Left lobe of liver (tissue), 2 donors: ENCODE data around the gene AGMO. TPM values are rescaled to one million over a fixed set of nuclear protein-coding genes. Genes with fewer than 3 reads are reported as not detected.

Source experiments
- ATAC-seq: fragments of 200-7000 bp; cut with Tn5 transposase; one replicate; pipeline ENCODE4 v1.9.1; 2020; ENCODE audit warnings: mild to moderate bottlenecking, moderate library complexity
- DNase-seq: peaks from one replicate; pipeline ENCODE4 v3.0.0-alpha.2; 2020; ENCODE audit warnings: low spot score
- total RNA-seq: library from RNA; stranded (reverse); gene quantifications from one replicate; pipeline ENCODE4 v1.2.1, GENCODE V29; 2021
- donor health status: DM: no; HTN: no; CAD: no; lungs with moderate emphysema.
- donor health status: DM: no; HTN: yes; CAD: no.

AGMO gene
- total RNA-seq, 1 donor from 2014 or later: 33.0 TPM

- no peak for ATAC-seq
- DNase-seq: no peak
Measured at GRCh38 chr7:15504351-15504750, 57.5 kb downstream of the AGMO start.

GRCh38 chr7:15503603-15504290 lies 58.1 kb downstream of the AGMO start:
- DNase-seq (no peak), ATAC-seq (no peak)

- no peak for ATAC-seq
- no peak for DNase-seq
Measured at GRCh38 chr7:15498465-15498864, 63.4 kb downstream of the AGMO start.

GRCh38 chr7:15495170-15495569 lies 66.6 kb downstream of the AGMO start:
- ATAC-seq (no peak), DNase-seq (no peak)

- ATAC-seq (no peak), DNase-seq (no peak)
Measured at GRCh38 chr7:15494711-15495110, 67.1 kb downstream of the AGMO start.

GRCh38 chr7:15491361-15491760 lies 70.5 kb downstream of the AGMO start:
- DNase-seq: no peak
- no peak for ATAC-seq

- no peak for DNase-seq
Measured at GRCh38 chr7:15490291-15490690, 71.5 kb downstream of the AGMO start.

GRCh38 chr7:15489861-15490260 lies 72.0 kb downstream of the AGMO start:
- no peak for ATAC-seq
- no peak for DNase-seq

More at GRCh38 chr7:15490291-15490690, 71.5 kb downstream of the AGMO start:
- no peak for ATAC-seq

- peak; percentile 31 for ATAC-seq
- DNase-seq: no peak
Measured at GRCh38 chr7:15489383-15489782, 72.4 kb downstream of the AGMO start.

GRCh38 chr7:15488401-15488800 lies 73.4 kb downstream of the AGMO start:
- DNase-seq: no peak
- ATAC-seq: no peak

- DNase-seq (no peak), ATAC-seq (no peak)
Measured at GRCh38 chr7:15487896-15488295, 73.9 kb downstream of the AGMO start.

- ATAC-seq (no peak), DNase-seq (no peak)
Measured at GRCh38 chr7:15485998-15486397, 75.8 kb downstream of the AGMO start.

GRCh38 chr7:15485431-15485830 lies 76.4 kb downstream of the AGMO start:
- DNase-seq (no peak), ATAC-seq (no peak)

- ATAC-seq: peak; percentile 24
Measured at GRCh38 chr7:15481132-15481531, 80.7 kb downstream of the AGMO start.

GRCh38 chr7:15478401-15478800 lies 83.4 kb downstream of the AGMO start:
- ATAC-seq (no peak), DNase-seq (no peak)

More at GRCh38 chr7:15481132-15481531, 80.7 kb downstream of the AGMO start:
- DNase-seq: no peak

- DNase-seq: no peak
- peak; percentile 89 for ATAC-seq
Measured at GRCh38 chr7:15476531-15476918, 85.3 kb downstream of the AGMO start.

GRCh38 chr7:15475808-15476530 lies 85.8 kb downstream of the AGMO start:
- no peak for DNase-seq
- ATAC-seq: peak; percentile 56

- no peak for DNase-seq
- ATAC-seq: no peak
Measured at GRCh38 chr7:15471669-15471950, 90.2 kb downstream of the AGMO start.

- ATAC-seq (no peak), DNase-seq (no peak)
Measured at GRCh38 chr7:15470825-15471668, 90.8 kb downstream of the AGMO start.

- DNase-seq (no peak), ATAC-seq (peak; percentile 41)
Measured at GRCh38 chr7:15464667-15465121, 97.1 kb downstream of the AGMO start.

GRCh38 chr7:15463801-15464666 lies 97.8 kb downstream of the AGMO start:
- ATAC-seq: no peak
- no peak for DNase-seq
